DMS153 treated with DMSO at 0.1 percent for 48 hours (cell line): ENCODE data around the gene HADHA.
"Not testable (repeated sequence)": the region's sequence is repeated elsewhere in the genome, so short reads cannot be mapped to it uniquely, and the experiment has no call there.

Source experiments
- DNase-seq: peaks from one replicate; lab custom pipeline; 2025; ENCODE audit not compliant: unreplicated experiment; lab: John Stamatoyannopoulos, UW

Gene HADHA

DNA sequence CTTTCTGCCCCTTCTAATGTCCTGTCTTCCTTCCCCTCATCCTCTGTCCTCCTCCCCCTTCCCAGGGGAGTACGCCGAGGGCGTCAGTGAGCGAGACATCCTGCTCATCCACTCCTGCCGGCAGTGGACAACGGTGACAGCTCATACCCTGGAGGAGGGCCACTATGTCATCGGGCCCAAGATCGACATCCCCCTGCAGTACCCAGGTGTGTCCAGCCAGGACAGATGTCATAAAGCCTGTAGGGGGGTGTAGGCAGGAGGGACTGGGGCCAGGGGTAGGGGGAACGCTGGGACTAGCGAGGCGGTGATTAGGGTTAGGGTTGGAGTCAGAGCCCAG lies 68.2 kb downstream of the HADHA start:
- DNase-seq = no peak

DNA sequence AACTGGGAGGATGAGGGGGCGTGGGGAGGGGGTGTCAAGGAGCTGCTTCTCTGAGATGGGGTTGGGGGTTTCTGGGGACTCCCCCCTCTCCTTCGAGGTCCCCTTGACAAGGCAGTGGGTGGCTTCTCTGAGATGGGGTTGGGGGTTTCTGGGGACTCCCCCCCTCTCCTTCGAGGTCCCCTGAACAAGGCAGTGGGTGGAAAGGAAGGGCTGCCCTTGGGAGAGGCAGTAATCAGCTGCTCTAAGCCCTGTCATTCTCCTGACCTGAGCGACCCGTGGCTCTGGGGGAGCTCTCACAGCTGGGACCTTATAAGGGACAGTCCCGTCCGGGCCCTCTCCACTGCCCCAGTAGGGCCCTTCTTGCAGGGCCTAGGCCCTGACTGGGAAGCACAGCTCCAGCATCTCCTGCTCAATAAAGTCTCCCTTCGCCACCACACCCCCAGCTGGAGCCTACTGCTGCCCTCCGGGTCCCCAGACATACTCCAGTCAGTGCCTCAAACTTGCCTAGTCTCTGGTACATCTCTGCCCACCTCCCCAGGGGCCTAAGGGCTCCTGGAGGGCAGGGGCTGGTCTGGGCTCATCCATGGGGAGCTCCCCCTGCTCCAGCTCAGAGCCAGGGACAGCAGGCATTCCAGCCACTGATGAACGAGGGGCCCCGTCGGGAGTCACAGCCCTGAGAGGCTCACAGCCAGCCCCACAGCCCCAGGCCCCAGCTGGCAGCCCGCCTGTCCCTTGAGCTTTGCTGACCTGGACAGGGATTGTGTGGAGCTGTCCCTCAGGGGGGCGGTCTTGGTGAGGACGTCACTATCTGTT lies 68.8 kb downstream of the HADHA start:
- DNase-seq = no peak

DNA sequence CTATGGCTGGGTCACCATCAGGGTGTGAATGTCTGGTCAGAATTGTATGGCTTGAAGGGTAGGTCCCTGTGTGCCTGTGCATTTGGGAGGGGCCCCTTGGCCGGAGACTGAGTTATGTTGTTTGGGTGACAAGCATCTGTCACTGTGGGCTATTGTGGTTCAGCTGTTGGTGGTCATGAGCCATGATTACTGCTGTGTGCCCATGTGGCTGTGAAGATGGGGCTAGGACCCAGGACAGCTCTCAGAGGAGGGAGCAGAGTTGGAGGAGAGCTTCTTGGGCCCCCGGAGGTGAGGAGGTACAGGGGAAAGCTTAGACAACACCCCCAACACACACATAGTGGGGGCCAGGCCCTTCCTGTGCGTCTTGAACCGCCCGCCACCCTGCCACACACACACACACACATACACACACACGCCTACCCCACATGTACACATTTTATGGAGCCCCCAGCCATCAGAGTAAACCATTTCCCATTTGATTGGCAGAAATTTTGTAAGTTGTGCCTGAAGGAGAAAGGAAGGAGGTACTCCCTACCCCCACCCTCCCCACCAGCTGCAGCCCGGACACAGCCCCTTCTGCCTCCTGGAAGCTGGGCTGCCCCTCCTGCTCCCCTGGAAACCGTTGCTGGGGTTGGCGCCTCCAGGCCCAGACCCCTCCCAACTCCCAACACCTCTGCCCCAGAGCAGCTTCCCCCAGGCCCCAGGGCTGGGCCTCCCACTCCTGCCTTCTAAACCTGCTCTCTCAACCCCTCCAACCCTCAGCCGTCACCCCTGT lies 69.6 kb downstream of the HADHA start:
- DNase-seq = no peak

DNA sequence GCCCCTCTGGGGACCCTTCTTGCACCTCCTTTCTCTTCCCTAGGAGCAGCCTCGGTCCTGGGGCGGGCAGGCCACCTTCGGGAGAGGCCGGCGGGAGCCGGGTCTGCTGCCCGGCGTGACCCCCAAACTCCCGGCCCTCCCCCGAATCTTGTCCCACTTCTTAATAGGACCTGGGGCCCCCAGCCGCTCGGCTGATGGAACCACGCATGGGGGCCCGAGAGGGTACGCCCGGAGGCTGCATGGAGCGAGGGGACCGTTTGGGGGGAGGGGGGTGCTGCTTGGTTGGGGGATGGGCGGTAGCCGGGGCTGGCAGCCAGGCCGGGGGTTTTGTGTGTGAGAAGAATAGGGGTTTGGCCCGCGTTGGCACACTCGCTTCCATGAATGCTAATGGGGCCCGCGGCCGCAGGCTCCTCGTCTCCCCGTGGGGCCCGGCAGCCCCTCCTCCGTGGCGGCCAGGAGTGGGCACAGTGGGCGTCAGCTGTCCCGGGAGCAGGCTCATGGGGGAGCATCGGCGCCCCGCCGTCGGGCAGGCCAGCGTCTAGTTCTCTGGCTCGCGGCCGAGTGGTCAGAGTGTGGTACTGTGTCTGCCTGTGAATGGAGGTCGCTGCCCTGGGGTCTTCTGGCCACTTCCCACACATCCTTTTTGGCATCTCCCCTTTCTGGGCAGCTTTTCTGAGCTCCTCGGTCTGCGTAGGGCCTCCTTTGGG lies 70.5 kb downstream of the HADHA start:
- no peak for DNase-seq

DNA sequence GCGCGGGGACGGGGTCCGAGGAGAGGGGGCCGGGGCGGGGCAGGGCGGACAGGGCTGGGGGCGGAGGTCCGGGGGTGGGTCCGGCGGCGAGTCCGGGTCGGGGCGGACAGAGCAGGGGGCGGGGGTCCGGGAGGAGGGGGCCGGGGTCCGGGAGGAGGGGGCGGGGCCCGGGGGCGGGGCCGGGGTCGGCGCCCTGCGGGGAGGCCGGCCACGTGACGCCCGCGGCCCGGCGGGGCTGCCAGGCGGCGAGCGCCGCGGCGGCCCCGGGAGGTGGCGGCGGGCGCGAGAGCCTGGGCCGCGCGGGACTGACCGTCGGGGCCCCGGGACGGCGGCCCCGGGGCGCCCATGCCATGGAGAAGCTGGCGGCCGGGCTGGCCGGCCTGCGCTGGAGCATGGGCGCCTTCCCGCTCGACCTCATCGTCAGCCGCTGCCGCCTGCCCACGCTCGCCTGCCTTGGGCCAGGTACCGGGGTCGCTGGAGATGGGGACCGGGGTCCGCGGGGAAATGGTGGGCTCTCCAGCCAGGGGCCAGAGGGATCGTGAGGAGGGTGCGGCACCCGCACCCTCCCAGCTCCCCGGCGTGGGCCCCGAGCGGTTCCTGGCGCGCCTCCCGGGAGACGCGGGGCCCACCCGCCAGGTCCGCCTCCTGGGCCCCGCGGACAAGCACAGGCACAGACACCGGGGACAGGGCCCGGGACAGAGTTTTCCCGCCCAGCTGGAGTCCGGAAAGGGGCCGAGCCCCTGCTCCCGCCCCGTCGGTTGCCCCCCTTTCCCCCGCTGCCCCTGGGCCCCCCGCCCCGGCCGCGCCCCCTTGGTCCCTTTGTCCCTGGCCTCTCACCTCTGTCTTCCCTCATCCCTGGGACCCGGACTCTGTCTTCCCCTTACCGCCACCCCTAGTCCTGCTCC lies 71.3 kb downstream of the HADHA start, which contains the start of gene GAREM2:
TSS of gene GAREM2 (plus strand) at position 218 of the 905 bp plus-strand sequence. CDS start at position 351, 133 bp downstream.
- DNase-seq = no peak

DNA sequence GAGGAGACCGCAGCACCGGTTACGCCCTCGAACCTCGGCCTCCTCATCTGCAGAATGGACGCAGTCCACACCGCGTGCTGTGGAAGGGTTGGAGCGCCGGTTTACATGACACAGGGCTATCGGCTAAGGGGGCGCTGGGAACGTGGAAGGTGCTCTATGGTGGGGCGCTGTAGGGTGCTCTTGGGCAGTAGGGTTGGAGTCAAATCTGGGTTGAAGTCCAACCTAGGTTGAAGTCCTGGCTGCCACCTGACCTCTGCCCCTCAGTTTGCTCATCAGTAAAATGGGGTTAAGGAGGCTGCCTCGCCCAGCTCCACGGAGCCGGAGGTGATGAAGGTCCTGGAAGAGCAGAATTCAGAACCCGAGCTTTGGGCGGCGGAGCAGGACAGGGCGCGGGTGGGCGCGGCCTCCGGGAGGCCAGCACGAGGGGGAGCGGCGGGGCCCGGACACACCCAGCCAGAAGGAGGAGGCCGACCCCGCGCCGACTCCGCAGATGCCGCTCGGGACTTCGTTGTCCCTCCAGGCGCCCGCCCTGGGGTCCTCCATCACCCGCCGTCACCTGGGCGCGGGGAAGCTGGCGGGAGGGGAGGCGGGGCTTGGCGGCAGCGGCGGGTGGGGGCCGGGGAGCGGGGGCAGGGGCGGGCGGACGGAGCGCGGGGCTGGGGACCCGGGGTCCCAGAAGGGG lies 72.1 kb downstream of the HADHA start:
- DNase-seq = no peak

DNA sequence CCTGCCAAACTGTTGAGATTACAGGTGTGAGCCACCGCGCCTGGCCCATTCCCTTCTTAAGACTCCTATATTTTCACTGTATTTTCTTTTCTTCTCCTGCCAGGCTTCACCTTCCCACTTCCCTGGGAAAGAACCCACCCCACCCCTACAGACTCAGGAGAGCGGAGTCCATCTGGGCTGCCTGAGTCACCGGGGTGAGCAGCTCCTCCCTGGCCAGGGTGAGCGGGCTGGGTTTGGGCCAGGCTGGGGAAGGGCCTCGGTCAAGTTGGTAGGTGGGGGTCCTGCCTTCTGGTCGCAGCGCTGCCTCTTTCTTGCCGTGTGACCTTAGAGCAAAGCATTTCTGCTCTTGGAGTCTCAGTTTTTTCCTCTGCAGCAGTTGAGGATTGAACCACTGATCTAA lies 73.6 kb downstream of the HADHA start:
- no peak for DNase-seq

DNA sequence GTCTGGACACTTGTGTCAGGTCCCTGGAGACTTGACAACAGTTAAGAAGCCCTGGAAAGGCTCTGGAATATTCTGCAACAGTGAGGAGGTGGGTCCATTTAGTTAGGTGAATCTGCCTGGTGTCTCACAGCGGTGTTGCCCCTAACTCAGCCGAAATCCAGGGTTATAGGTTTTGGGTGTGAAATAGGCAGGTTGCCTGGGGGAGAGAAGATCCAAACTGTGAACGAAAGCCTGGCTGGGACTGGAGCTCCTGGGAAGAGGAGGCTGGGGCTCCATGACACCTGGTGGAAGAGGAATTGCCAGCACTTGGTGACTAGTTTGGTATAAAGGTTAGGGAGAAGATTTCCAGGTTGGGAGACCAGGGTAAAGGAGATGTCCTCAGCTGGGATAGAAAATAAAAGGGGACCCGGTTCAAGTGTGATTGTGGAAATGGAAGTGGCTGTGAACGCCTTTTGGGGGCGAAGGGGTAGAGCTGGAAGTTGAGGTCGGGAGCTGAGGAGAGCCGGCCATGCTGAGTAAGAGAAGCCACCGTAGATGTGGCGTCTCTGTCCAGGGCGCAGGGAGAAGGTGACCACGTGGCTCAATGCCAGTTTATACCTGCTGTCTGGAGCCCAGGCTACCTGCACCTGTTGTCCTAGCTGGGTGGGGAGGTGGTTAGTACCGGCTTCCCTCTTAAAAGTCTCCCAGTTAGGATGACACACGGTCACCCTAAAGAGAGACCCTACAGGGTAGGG lies 74.6 kb downstream of the HADHA start:
- no peak for DNase-seq

DNA sequence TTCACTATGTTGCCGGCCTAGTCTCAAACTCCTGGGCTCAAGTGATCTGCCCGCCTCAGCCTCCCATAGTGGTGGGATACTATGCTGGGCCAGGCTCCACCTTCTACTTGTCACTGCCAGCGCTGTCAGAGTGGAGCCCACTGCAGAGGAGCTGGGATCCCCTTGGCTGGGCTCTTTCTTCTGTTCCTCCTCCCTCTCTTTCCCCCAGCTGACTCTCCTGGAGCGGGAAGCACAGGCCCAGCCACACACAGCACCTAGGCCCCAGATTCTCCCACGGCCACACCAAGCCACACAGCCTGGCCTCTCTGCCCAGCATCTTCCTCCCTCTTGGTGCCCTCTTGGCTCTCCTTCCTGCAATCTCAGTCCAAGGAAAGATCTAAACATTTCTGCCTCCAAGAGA lies 75.2 kb downstream of the HADHA start:
- DNase-seq = no peak

DNA sequence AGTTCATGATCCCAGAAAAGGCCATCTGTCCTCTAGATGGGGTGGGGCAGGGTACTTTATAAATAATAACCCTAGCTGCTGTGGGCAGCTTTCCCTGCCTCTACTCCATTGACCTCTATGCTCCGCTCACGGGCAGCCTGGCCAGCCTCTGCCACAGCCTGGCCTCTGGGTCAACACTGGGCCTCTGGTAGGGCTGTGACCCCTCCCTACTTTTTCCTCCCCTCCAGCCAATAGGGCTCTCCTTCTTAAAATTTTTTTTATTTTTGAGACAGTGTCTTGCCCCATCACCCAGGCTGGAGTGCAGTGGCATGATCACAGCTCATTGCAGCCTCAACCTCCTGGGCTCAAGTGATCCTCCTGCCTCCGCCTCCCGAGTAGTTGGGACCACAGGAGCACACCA lies 75.6 kb downstream of the HADHA start:
- DNase-seq = no peak

DNA sequence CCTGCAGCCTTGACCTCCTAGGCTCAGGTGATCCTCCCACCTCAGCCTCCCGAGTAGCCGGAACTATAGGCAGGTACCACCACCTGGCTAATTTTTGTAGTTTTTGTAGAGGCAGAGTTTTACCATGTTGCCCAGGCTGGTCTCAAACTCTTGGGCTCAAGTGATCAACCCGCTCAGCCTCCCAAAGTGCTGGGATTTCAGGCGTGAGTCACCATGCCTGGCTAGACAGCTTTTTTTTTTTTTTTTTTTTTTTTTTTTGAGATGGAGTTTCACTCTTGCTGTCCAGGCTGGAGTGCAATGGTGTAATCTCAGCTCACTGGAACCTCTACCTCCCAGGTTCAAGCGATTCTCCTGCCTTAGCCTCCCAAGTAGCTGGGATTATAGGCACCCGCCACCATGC lies 77.9 kb downstream of the HADHA start:
- DNase-seq = not testable (repeated sequence)

DNA sequence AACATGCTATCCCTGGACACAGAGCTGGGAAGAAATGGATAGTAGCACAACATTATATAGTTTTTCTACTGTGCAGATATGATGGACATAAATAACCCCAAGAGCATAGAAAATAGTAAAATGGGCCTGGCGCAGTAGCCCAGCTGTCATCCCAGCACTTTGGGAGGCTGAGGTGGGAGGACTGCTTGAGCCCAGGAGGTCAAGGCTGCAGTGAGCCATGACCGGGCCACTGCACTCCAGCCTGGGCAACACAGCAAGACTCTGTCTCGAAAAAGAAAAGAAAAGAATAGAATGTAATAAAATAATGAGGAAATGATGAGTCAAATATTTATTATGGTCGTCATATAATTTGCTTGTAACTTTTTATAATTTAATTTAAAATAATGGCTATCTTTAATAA lies 79.0 kb downstream of the HADHA start:
- DNase-seq = no peak

DNA sequence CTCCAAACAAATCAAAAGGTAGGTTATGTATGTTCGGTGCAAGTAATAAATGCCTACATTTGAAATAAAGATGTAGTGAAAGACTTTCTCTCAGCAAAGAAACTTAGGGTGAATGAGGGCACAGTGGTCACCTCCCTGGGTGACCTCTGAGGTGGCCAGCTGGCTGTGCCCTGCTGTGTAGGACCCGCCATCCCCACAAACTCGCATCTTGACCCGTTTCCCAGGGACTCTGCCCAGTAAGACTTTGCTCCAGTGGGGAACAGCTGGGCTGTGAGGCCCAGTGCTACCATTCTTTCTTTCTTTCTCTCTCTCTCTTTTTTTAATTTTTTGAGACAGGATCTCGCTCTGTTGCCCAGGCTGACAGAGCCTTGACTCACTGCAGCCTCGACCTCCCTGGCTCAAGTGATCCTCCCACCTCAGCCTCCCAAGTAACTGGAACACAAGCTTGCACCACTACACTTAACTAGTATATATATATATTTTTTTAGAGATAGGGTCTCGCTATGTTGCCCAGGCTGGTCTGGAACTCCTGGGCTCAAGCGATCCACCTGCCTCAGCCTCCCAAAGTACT lies 79.7 kb downstream of the HADHA start:
- DNase-seq = no peak

DNA sequence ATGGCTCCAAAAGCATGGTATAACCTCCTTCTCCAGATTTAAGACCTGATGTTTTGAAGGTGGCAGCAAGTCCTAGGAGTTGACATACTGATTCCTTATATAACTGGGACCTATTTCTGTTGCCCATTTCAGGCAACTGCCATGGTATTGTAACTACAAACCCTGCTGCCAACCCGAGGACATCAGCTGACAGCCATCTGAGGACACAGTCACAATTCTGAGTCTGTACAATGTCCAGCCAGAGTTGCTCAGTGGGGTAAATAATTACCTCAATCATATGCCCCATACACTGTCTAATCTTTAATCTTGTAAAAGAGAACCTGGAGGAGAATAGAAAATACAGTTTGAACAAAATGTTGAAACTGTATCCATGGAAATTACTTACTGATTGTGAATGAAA lies 80.2 kb downstream of the HADHA start:
- no peak for DNase-seq

DNA sequence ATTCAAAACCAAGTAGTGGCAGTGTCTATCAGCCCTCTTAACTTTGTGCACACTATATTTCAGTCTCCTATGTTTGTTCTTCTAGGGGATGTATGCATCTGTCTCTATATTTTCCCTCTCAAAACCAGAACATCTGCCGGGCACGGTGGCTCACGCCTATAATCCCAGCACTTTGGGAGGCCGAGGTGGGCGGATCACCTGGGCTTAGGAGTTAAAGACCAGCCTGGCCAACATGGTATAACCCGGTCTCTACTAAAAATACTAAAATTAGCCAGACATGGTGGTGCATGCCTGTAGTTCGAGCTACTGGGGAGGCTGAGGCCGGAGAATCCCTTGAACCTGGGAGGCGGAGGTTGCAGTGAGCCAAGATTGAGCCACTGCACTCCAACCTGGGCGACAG lies 81.5 kb downstream of the HADHA start:
- DNase-seq = no peak

DNA sequence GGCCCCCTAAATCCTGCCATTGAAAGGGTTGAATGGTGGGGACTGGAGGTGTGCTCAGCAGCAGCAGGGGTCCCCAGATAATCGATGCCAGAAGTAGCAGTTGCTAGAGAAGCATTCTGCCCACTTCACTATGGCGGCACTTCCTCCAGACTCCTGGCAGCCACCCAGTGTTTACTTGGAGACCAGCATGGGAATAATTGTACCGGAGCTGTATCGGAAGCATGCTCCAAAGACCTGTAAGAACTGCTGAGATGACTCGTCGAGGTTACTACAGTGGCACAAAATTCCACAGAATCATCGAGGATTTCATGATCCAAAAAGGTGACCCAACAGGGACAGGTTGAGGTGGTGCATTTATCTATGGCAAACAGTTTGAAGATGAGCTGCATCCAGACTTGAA lies 82.5 kb downstream of the HADHA start:
- DNase-seq = no peak

DNA sequence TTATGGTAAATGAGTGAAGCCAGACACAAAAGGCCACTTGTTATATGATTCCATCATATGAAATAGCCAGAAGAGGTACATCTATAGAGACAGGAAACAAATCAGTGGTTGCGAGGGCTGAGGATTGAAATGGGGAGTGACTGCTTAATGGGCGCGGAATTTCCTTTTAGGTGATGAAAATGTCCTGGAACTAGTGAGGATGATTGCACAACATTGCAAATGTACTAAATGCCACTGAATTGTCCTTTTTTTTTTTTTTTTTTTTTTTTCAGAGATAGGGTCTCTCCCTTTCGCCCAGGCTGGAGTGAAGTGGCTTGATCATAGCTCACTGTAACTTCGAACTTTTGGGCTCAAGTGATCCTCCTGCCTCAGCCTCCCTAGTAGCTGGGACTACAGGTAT lies 86.9 kb downstream of the HADHA start:
- DNase-seq = no peak

DNA sequence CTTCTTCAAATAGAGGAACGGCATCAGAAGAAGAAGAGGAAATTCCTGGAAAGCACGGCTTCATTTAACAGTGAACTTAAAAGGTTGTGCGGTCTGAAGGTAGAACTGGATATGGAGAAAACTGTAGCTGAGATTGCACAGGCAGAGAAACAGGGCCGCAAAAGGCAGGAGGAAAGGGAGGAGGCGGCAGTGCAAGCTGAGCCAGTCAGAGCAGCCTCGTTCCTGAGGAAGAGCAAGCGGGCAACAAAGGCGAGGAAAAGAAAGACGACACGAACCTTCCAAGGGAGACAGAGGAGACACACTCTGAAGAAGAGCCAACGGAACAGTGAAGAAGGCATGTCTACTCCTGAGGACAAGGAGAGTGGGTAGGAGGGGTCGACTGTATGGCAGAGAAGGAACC lies 94.2 kb downstream of the HADHA start:
- no peak for DNase-seq

DNA sequence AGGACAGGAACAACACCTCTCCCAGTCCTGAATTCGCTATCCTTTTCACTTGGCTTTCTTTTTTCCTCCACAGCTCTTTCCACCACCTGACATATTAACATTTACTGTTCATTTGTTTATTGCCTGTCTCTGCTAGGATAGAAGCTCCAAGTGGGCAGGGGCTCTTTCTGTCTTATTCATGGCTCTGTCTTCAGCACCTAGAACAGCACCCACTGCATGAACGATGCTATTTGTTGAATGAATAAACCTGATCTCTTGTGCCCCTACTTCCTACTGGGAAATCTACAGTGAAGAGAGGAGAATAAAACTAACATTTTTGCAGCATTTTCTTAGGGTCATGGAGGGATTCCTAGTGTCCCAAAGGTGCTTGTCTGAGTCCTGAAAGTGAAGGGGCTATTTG lies 95.9 kb downstream of the HADHA start:
- no peak for DNase-seq
